ENCODE data around the gene CFAP251. TPM values are rescaled to one million over a fixed set of nuclear protein-coding genes. Genes with fewer than 3 reads are reported as not detected.
A peak's percentile ranks its signal among the peaks of the same experiment; 100 is the strongest.

CFAP251 gene
- total RNA-seq, 4 donors from 2014 or later = 2.3 to 4.4 (median 2.6) TPM

DNA sequence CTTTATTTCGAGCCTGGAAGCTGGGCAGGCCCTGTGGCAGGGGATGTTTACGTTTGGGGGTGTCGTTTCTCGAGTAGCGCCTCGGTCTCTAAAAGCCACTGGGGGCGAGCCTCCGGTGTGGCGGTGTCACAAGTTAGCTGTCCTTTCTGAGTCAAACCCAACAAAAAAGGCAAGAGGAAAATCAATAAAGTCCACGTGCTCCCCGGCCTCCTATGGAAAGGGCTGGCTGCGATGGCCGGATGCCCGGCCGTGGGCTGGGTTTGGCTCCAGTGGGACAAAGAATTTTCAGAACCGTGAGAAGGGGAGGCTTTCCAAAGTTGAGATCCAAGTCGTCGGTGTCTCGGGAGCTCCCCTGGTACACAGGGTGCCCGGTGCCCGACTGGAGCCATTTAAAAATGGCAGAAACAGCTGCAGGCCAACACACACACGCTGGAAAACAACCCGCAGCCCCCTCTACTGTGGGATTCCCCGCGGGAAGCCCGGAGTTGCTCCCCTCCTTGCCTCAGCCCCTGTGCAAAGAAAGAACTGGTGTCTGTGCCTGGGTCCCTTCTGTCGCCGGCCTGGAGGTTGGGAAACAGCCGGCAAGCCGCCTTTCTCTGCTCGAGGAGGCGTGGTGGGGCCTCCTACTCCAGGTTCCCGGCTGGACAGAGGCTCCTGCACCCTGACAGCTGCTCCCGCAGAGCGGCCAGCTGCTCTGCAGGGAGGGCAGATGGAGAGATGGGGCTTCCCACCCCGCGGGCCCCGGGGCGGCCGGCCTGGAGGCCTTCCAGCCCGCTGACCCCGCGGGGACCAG, 105.1 kb downstream of the CFAP251 start:
- Histone ChIP-seq H3K36me3 (no peaks in the 10 kb centered on the region), H3K4me1 (peaks cover 48% of the 10 kb centered on the region), H3K27me3 (no peaks in the 10 kb centered on the region), H3K27ac (peak overlapping the region; percentile 83), H3K9me3 (no peaks in the 10 kb centered on the region), H3K4me3 (peak overlapping the region; percentile 64)
- TF ChIP-seq, protein P1, sequence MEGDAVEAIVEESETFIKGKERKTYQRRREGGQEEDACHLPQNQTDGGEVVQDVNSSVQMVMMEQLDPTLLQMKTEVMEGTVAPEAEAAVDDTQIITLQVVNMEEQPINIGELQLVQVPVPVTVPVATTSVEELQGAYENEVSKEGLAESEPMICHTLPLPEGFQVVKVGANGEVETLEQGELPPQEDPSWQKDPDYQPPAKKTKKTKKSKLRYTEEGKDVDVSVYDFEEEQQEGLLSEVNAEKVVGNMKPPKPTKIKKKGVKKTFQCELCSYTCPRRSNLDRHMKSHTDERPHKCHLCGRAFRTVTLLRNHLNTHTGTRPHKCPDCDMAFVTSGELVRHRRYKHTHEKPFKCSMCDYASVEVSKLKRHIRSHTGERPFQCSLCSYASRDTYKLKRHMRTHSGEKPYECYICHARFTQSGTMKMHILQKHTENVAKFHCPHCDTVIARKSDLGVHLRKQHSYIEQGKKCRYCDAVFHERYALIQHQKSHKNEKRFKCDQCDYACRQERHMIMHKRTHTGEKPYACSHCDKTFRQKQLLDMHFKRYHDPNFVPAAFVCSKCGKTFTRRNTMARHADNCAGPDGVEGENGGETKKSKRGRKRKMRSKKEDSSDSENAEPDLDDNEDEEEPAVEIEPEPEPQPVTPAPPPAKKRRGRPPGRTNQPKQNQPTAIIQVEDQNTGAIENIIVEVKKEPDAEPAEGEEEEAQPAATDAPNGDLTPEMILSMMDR (IDR thresholded peaks at IDR 0.05) = no peak
- no peak for TF ChIP-seq EP300 (IDR thresholded peaks at IDR 0.05)
- no peak for TF ChIP-seq POLR2A (IDR thresholded peaks at IDR 0.05)
- no peak for TF ChIP-seq POLR2AphosphoS5 (IDR thresholded peaks at IDR 0.05)
- WGBS = under 1% methylated on average over 21 of the region's 43 CpGs
- DNase-seq (ENCODE audit: low spot score in 2 of 2) = peak in 1 of 2 donors; percentile 85

DNA sequence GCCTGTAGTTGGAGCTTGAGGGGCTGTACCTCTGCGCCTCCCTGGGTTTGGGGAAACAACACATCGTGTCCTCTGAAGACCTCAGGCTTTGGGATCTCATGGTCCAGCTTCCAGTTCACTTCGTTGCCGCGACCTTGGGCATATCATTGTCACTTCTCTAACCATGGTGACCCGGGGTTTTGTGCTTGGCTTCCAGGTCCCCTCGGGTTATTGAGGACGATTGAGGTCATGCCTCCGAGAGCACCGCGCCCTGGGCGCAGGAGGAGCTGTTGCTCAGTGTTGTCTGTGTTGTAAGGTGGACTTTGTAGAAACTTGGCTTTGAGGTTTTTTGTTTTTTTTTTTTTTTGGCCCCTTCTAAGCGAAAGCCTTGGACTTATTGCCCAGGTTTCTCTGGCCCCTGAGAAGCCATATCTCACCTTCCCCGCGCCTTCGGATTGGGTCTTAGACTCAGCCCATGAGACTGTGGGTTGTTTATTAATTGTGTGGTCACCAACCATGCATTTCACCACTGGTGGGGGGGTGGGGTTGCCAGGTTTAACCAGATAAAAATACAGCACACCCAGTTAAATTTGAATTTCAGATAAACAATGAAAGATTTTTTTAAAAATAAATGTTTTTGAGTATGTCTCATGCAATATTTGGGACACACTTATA, 105.9 kb downstream of the CFAP251 start:
- H3K27me3 ChIP-seq = no peaks in the 10 kb centered on the region
- TF ChIP-seq POLR2A (IDR thresholded peaks at IDR 0.05) (no peak), POLR2AphosphoS5 (IDR thresholded peaks at IDR 0.05) (no peak), EP300 (IDR thresholded peaks at IDR 0.05) (no peak)
- H3K4me3 ChIP-seq = peak overlapping the region; percentile 64
- WGBS = 79% methylated on average over 12 of the region's 16 CpGs
- H3K9me3 ChIP-seq = no peaks in the 10 kb centered on the region
- DNase-seq (ENCODE audit: low spot score in 2 of 2) = no peak
- no peaks in the 10 kb centered on the region for H3K36me3 ChIP-seq
- peak overlapping the region; percentile 83 for H3K27ac ChIP-seq
- peaks cover 55% of the 10 kb centered on the region for H3K4me1 ChIP-seq

DNA sequence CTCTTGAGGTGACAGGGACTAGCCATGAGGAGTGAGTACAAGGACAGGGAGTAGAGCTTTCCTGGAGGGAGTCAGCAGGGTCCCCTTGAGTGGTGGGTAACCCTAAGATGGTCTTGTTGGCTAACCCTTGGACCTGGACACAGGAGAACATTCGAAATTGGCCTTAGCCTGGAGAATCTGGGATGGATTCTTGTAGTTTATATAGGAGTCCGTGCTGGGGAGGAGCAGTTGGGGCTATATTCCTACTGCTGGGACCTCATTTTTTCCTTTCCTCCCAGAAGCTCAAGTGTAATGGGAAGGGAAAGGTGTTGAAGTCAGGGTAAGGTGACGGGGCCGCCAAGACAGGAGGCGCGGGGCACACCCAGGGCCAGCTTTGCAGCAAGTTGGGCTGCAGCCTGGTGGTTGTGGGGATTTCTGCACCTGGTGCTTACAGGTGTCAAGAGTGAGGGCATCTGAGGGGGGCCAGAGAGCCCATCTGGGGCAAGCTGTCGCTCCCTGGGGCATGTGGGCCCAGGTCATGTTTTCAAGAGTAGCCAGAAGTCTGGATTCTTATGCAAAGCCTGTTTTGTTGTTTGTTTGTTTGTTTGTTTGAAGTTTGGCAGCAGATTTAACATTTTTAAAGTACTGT, 108.4 kb downstream of the CFAP251 start:
- H3K27me3 ChIP-seq = no peaks in the 10 kb centered on the region

DNA sequence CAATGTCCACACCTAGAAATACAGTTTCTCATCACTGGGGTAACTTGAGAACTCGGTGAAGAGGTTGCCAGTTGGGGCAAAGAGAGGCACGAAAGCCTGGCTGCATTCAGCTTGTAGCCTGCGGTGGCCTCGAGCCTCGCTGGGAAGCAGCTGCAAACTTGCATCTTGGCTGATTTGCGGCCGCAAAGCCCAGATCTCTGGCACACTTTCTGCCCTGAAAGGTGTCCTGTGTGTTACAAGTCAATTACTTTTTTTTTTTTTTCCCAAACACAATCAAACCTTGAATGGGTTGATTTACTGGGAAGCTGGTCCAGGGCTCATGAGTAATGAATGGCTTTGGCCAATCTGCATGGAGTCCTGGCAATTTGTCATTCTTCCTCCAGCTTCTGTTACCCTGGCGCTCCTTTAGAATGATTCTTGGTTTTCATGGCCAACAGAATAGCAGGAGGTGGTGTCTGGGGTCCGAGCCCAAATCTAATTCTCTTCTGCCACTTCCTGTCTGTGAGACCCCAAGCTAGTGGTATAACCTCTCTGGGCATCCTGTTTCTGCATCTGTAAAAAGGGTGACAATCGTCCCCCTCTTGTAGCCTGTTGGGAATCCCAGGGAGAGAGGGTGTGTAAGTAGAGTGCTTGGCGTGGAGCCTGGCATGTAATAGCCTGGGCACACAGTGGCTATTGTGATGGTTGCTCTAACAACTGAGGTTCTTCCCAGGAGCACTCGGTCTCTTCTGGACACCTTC, 109.9 kb downstream of the CFAP251 start:
- Histone ChIP-seq H3K9me3 (no peaks in the 10 kb centered on the region), H3K4me1 (peaks cover 51% of the 10 kb centered on the region), H3K4me3 (no peak overlapping the region), H3K27ac (no peak overlapping the region), H3K36me3 (no peaks in the 10 kb centered on the region), H3K27me3 (no peaks in the 10 kb centered on the region)
- WGBS = 44% methylated on average over 12 of the region's 12 CpGs
- TF ChIP-seq, protein P1 (IDR thresholded peaks at IDR 0.05) = no peak
- TF ChIP-seq EP300 (IDR thresholded peaks at IDR 0.05) = no peak
- no peak for TF ChIP-seq POLR2AphosphoS5 (IDR thresholded peaks at IDR 0.05)
- TF ChIP-seq POLR2A (IDR thresholded peaks at IDR 0.05) = no peak
- no peak for DNase-seq (ENCODE audit: low spot score in 2 of 2)

More for the DNA sequence above, 108.4 kb downstream of the CFAP251 start:
- TF ChIP-seq POLR2AphosphoS5 (IDR thresholded peaks at IDR 0.05) (no peak), EP300 (IDR thresholded peaks at IDR 0.05) (no peak), POLR2A (IDR thresholded peaks at IDR 0.05) (no peak)
- TF ChIP-seq, protein P1 (IDR thresholded peaks at IDR 0.05) = no peak
- Histone ChIP-seq H3K9me3 (no peaks in the 10 kb centered on the region), H3K27ac (no peak overlapping the region), H3K4me3 (no peak overlapping the region), H3K4me1 (peaks cover 56% of the 10 kb centered on the region), H3K36me3 (no peaks in the 10 kb centered on the region)
- no peak for DNase-seq (ENCODE audit: low spot score in 2 of 2)
- WGBS = 95% methylated on average over 7 of the region's 7 CpGs

DNA sequence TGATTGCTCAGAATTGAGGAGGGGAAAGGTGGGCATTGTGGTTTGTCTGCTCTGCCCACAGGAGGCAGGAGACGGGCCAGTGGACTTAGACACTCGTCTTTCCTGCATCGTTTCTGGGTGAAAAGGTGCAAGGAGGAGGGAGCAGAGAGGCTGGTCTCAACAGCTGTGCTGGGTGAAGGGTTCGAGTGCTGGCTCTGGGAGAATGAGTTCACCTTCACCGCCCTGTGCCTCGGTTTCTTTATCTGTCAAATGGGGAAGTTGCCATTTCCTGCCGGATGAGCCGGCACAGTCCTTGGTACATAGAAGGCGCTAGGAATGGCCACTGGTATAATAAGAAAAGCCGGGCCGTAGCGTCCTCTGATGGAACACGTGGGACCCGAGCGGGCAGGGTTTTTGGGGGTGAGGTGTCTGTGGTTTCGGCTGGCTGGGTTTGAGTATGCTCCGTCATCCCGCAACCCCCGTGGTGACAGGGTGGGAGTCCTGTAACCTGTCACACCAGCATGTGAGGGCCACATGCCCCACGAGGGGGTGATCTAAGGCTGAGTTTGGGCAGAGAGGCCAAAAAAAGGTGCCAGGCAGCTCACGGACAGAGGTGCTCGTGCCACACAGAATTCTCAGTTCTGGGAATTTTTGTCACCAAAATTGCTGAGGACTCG, 110.6 kb downstream of the CFAP251 start:
- no peak overlapping the region for H3K4me3 ChIP-seq
- H3K9me3 ChIP-seq = no peaks in the 10 kb centered on the region
- H3K4me1 ChIP-seq = peaks cover 44% of the 10 kb centered on the region
- no peak for TF ChIP-seq EP300 (IDR thresholded peaks at IDR 0.05)
- TF ChIP-seq, protein P1 (IDR thresholded peaks at IDR 0.05) = no peak
- TF ChIP-seq POLR2AphosphoS5 (IDR thresholded peaks at IDR 0.05) = no peak
- TF ChIP-seq POLR2A (IDR thresholded peaks at IDR 0.05) = no peak
- peak overlapping the region; percentile 57 for H3K27ac ChIP-seq
- H3K27me3 ChIP-seq = no peaks in the 10 kb centered on the region
- H3K36me3 ChIP-seq = no peaks in the 10 kb centered on the region
- no peak for DNase-seq (ENCODE audit: low spot score in 2 of 2)
- 88% methylated on average over 17 of the region's 23 CpGs for WGBS

All from suprapubic skin (tissue), 4 donors.